Neural cell (in vitro differentiated cells): Measurements from ENCODE around the gene ESF1. TPM values are rescaled to one million over a fixed set of nuclear protein-coding genes. Genes with fewer than 3 reads are reported as not detected.

Experiments
- H2AFZ ChIP-seq: fragments of 200-600, 300-800 bp; sonication (generic), shearing (Covaris generic); 2 replicates; pipeline ENCODE4 v1.6.0; 2014; ENCODE audit warnings: low read depth, mild to moderate bottlenecking, antibody characterized with exemption, low read length, moderate library complexity
- H3F3A ChIP-seq: fragments of 200-600 bp; shearing (Covaris generic); 2 replicates; pipeline ENCODE4 v1.6.1; 2016; ENCODE audit warnings: mild to moderate bottlenecking, moderate library complexity, mixed read lengths, antibody characterized with exemption, low read length; ENCODE audit not compliant: insufficient read depth, poor library complexity, severe bottlenecking
- H3K27ac ChIP-seq: fragments of 200-600, 300-800 bp; sonication (generic), shearing (Covaris generic); 2 replicates; pipeline ENCODE4 v1.5.1; 2014; ENCODE audit warnings: mild to moderate bottlenecking, low read length, moderate library complexity
- H3K27me3 ChIP-seq: fragments of 300-800, 200-600 bp; sonication (generic), shearing (Covaris generic); 2 replicates; pipeline ENCODE4 v1.6.0; 2014; ENCODE audit warnings: mild to moderate bottlenecking, low read depth, low read length, moderate library complexity; ENCODE audit not compliant: insufficient read depth
- H3K36me3 ChIP-seq: fragments of 300-800, 200-600 bp; sonication (generic), shearing (Covaris generic); 2 replicates; pipeline ENCODE4 v1.5.1; 2014; ENCODE audit warnings: mild to moderate bottlenecking, antibody characterized with exemption, low read length, moderate library complexity; ENCODE audit not compliant: insufficient read depth
- H3K4me2 ChIP-seq: fragments of 300-800, 200-600 bp; sonication (generic), shearing (Covaris generic); 2 replicates; pipeline ENCODE4 v1.6.0; 2014; ENCODE audit warnings: mild to moderate bottlenecking, low read length
- H3K4me3 ChIP-seq: fragments of 300-800, 200-600 bp; sonication (generic), shearing (Covaris generic); 2 replicates; pipeline ENCODE4 v1.5.1; 2014; ENCODE audit warnings: mild to moderate bottlenecking, low read length, moderate library complexity
- H3K79me2 ChIP-seq: fragments of 200-600 bp; shearing (Covaris generic); replicated peaks from 2 replicates; pipeline ENCODE4 v1.6.0; 2014; ENCODE audit warnings: mild to moderate bottlenecking, low read length, moderate library complexity; ENCODE audit not compliant: insufficient read depth
- H3K9ac ChIP-seq: fragments of 300-800, 200-600 bp; sonication (generic), shearing (Covaris generic); 2 replicates; pipeline ENCODE4 v1.6.1; 2016; ENCODE audit warnings: mild to moderate bottlenecking, low read length, mixed read lengths
- H3K9me2 ChIP-seq: fragments of 200-600 bp; shearing (Covaris generic); 2 replicates; pipeline ENCODE4 v1.6.1; 2016; ENCODE audit warnings: mild to moderate bottlenecking, low read length, mixed read lengths; ENCODE audit not compliant: insufficient read depth
- H3K9me3 ChIP-seq: fragments of 200-600, 300-800 bp; sonication (generic), shearing (Covaris generic); 2 replicates; pipeline ENCODE4 v1.6.1; 2016; ENCODE audit warnings: mild to moderate bottlenecking, mixed run types, low read length, moderate library complexity, mixed read lengths
- H4K20me1 ChIP-seq: fragments of 200-600 bp; shearing (Covaris generic); 2 replicates; pipeline ENCODE4 v1.6.1; 2016; ENCODE audit warnings: mild to moderate bottlenecking, mixed run types; ENCODE audit not compliant: insufficient read depth
- EP300 ChIP-seq: fragments of 450-650 bp; conservative IDR thresholded peaks from 2 replicates; pipeline ENCODE4 v1.6.1; 2014; ENCODE audit warnings: antibody characterized with exemption, mild to moderate bottlenecking, moderate library complexity; ENCODE audit not compliant: poor library complexity, severe bottlenecking
- EZH2 ChIP-seq: fragments of 200-600, 300-800 bp; shearing (Covaris generic), sonication (generic); IDR thresholded peaks from 2 replicates; pipeline ENCODE4 v1.6.1; 2014; ENCODE audit warnings: antibody characterized with exemption, low read length, borderline replicate concordance, mild to moderate bottlenecking; ENCODE audit not compliant: insufficient read depth, poor library complexity, severe bottlenecking
- MXI1 ChIP-seq: fragments of 450-650 bp; conservative IDR thresholded peaks from 2 replicates; pipeline ENCODE4 v1.6.1; 2014; ENCODE audit warnings: antibody characterized with exemption, mild to moderate bottlenecking; ENCODE audit not compliant: poor library complexity, severe bottlenecking
- POLR2AphosphoS5 ChIP-seq: IDR thresholded peaks from 2 replicates; pipeline ENCODE4 v1.6.1; 2012
- RAD21 ChIP-seq: fragments of 450-650 bp; conservative IDR thresholded peaks from 2 replicates; pipeline ENCODE4 v1.6.1; 2014; ENCODE audit warnings: antibody characterized with exemption, mild to moderate bottlenecking, moderate library complexity
- SMC3 ChIP-seq: fragments of 450-650 bp; conservative IDR thresholded peaks from 2 replicates; pipeline ENCODE4 v1.6.1; 2014; ENCODE audit warnings: antibody characterized with exemption, mild to moderate bottlenecking, moderate library complexity; ENCODE audit not compliant: poor library complexity
- TAF1 ChIP-seq: IDR thresholded peaks from 2 replicates; pipeline ENCODE4 v1.6.1; 2012; ENCODE audit warnings: low read depth
- polyA plus RNA-seq: library from polyadenylated mRNA; depleted of rRNA; stranded (reverse); fragments of >200 nt; gene quantifications from 2 replicates; pipeline ENCODE4 v1.2.3, GENCODE V29; 2014
- TF ChIP-seq, protein P1 (sequence below): IDR thresholded peaks from 2 replicates; pipeline ENCODE4 v1.6.1; 2012; ENCODE audit warnings: borderline replicate concordance
- TF ChIP-seq, protein P2 (sequence below): fragments of 450-650 bp; IDR thresholded peaks from 2 replicates; pipeline ENCODE4 v1.5.1; 2014; ENCODE audit warnings: antibody characterized with exemption, mild to moderate bottlenecking, moderate library complexity; ENCODE audit not compliant: poor library complexity, severe bottlenecking

The ESF1 gene
- polyA plus RNA-seq, 1 donor from 2014 or later, result 10.0 TPM

DNA sequence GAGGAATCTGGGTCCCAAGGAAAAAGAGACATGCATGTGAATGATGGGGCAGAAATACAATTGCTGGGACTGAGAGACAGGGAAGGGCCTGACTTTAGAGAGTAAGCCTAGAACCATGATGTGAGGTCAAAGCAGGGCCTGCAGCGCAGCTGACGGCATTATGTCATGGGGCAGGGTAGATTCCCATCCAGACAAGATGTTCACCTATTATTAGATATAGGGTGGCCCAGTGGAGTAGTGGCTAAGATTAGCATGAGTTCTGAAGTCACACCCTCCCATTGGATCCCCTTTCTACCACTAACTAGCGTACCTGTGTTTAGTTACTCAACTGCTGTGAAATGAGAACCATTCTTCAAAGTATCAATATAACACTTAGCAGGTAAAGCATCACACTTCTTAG is 39.7 kb upstream of the ESF1 start:
- Histone ChIP-seq H4K20me1 (no peaks in the 10 kb centered on the region), H3K9me3 (no peaks in the 10 kb centered on the region), H3K4me3 (no peak overlapping the region), H3K9ac (no peak overlapping the region), H3K27ac (no peak overlapping the region), H3K79me2 (no peaks in the 10 kb centered on the region), H3K27me3 (no peaks in the 10 kb centered on the region), H3K36me3 (no peaks in the 10 kb centered on the region), H3F3A (no peaks in the 10 kb centered on the region), H3K9me2 (no peaks in the 10 kb centered on the region), H3K4me2 (no peak overlapping the region), H2AFZ (no peak overlapping the region)
- no peak for TF ChIP-seq POLR2AphosphoS5
- TF ChIP-seq, protein P1, sequence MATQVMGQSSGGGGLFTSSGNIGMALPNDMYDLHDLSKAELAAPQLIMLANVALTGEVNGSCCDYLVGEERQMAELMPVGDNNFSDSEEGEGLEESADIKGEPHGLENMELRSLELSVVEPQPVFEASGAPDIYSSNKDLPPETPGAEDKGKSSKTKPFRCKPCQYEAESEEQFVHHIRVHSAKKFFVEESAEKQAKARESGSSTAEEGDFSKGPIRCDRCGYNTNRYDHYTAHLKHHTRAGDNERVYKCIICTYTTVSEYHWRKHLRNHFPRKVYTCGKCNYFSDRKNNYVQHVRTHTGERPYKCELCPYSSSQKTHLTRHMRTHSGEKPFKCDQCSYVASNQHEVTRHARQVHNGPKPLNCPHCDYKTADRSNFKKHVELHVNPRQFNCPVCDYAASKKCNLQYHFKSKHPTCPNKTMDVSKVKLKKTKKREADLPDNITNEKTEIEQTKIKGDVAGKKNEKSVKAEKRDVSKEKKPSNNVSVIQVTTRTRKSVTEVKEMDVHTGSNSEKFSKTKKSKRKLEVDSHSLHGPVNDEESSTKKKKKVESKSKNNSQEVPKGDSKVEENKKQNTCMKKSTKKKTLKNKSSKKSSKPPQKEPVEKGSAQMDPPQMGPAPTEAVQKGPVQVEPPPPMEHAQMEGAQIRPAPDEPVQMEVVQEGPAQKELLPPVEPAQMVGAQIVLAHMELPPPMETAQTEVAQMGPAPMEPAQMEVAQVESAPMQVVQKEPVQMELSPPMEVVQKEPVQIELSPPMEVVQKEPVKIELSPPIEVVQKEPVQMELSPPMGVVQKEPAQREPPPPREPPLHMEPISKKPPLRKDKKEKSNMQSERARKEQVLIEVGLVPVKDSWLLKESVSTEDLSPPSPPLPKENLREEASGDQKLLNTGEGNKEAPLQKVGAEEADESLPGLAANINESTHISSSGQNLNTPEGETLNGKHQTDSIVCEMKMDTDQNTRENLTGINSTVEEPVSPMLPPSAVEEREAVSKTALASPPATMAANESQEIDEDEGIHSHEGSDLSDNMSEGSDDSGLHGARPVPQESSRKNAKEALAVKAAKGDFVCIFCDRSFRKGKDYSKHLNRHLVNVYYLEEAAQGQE, result no peak
- TF ChIP-seq TAF1, result no peak
- no peak for TF ChIP-seq RAD21
- TF ChIP-seq, protein P2, sequence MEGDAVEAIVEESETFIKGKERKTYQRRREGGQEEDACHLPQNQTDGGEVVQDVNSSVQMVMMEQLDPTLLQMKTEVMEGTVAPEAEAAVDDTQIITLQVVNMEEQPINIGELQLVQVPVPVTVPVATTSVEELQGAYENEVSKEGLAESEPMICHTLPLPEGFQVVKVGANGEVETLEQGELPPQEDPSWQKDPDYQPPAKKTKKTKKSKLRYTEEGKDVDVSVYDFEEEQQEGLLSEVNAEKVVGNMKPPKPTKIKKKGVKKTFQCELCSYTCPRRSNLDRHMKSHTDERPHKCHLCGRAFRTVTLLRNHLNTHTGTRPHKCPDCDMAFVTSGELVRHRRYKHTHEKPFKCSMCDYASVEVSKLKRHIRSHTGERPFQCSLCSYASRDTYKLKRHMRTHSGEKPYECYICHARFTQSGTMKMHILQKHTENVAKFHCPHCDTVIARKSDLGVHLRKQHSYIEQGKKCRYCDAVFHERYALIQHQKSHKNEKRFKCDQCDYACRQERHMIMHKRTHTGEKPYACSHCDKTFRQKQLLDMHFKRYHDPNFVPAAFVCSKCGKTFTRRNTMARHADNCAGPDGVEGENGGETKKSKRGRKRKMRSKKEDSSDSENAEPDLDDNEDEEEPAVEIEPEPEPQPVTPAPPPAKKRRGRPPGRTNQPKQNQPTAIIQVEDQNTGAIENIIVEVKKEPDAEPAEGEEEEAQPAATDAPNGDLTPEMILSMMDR, result no peak
- TF ChIP-seq MXI1, result no peak
- no peak for TF ChIP-seq SMC3
- no peak for TF ChIP-seq EP300
- no peak for TF ChIP-seq EZH2

DNA sequence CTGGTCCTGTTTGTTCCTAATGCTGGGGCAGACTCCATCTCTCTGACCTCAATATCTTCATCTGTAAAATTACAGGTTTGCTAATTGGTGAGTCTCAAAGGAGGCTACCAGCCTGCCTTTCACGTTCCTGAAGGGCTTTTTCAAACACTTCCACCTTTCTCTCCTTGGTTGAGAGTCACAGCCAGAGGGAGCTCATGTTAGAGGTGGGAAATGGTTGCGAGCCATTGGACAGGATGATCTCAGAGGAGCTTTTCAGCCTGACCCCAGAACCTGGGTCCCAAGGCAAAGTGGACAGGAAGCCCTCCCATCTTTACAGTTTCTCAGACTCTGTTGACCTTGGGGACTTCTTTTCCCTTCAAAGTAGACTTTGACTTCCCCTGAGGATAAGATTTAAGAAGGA is 37.7 kb upstream of the ESF1 start:
- H3K9me2 ChIP-seq, result no peaks in the 10 kb centered on the region
- no peaks in the 10 kb centered on the region for H3K9me3 ChIP-seq
- H3K9ac ChIP-seq, result no peak overlapping the region
- H3K27me3 ChIP-seq, result no peaks in the 10 kb centered on the region
- no peak overlapping the region for H3K4me3 ChIP-seq
- no peak overlapping the region for H3K4me2 ChIP-seq
- H4K20me1 ChIP-seq, result no peaks in the 10 kb centered on the region
- H3K79me2 ChIP-seq, result no peaks in the 10 kb centered on the region
- no peaks in the 10 kb centered on the region for H3F3A ChIP-seq
- H3K27ac ChIP-seq, result no peak overlapping the region
- H3K36me3 ChIP-seq, result peaks cover 5% of the 10 kb centered on the region
- TF ChIP-seq EZH2 (no peak), RAD21 (no peak), POLR2AphosphoS5 (no peak), TAF1 (no peak), MXI1 (no peak), SMC3 (no peak), EP300 (no peak)
- TF ChIP-seq, protein P2, result no peak
- TF ChIP-seq, protein P1, result no peak
- no peak overlapping the region for H2AFZ ChIP-seq
